ENCODE measurements around the gene GOLGA2.

DNA sequence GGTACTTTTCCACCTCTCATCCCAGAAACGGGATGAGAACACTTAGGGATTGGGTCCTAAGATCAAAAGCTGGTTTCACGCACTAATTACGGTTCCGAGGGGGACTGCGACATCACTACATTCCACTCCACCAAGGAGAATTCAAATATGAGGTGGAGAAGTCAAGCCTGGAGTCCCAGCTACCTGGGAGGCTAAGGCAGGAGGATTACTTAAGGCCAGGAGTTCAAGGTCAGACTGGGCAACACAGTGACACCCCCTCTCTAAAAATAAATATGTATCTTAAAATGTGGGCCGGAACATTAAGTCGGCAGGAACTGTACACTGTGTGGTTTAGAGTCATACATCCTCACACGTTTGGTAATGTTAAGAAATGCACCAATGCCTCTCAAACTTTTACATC is 1.6 kb downstream of the GOLGA2 start:
- no peak for TF ChIP-seq POLR2A (IDR thresholded peaks at IDR 0.05)
- TF ChIP-seq, protein P1, sequence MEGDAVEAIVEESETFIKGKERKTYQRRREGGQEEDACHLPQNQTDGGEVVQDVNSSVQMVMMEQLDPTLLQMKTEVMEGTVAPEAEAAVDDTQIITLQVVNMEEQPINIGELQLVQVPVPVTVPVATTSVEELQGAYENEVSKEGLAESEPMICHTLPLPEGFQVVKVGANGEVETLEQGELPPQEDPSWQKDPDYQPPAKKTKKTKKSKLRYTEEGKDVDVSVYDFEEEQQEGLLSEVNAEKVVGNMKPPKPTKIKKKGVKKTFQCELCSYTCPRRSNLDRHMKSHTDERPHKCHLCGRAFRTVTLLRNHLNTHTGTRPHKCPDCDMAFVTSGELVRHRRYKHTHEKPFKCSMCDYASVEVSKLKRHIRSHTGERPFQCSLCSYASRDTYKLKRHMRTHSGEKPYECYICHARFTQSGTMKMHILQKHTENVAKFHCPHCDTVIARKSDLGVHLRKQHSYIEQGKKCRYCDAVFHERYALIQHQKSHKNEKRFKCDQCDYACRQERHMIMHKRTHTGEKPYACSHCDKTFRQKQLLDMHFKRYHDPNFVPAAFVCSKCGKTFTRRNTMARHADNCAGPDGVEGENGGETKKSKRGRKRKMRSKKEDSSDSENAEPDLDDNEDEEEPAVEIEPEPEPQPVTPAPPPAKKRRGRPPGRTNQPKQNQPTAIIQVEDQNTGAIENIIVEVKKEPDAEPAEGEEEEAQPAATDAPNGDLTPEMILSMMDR (IDR thresholded peaks at IDR 0.05), result no peak
